Measurements from ENCODE around the gene TMEM44.

Gene TMEM44

GRCh38 chr3:194612221-194612620 lies 21.0 kb downstream of the TMEM44 start:
- ChIA-PET CTCF (interaction anchor here (0.6 kb wide), 1 partner anchor 595 kb away, joined by 3 read pairs; no protein-coding TSS in a partner anchor), POLR2A (interaction anchor here (0.6 to 0.7 kb wide), 2 partner anchors 18 to 165 kb away, joined by 3 read pairs; no protein-coding TSS in a partner anchor)
- DNase-seq (ENCODE audit: low read depth, low spot score): no peak
- TF ChIP-seq CTCF (IDR thresholded peaks at IDR 0.05; ENCODE audit: insufficient read depth, low read length, missing control alignments): no peak
- H3K4me3 ChIP-seq (ENCODE audit: low read depth, low read length): no peak overlapping the region

- no peak for TF ChIP-seq CTCF (IDR thresholded peaks at IDR 0.05; ENCODE audit: insufficient read depth, low read length, missing control alignments)
- no peak overlapping the region for H3K4me3 ChIP-seq (ENCODE audit: low read depth, low read length)
- CTCF ChIA-PET: interaction anchor here (1.0 to 1.8 kb wide), 5 partner anchors 10 to 267 kb away, joined by 3 to 10 read pairs (median 5); no protein-coding TSS in a partner anchor
- POLR2A ChIA-PET: no interaction called here
- DNase-seq (ENCODE audit: low read depth, low spot score): no peak
Measured at GRCh38 chr3:194610689-194611088, 22.5 kb downstream of the TMEM44 start.

- TF ChIP-seq CTCF (IDR thresholded peaks at IDR 0.05; ENCODE audit: insufficient read depth, low read length, missing control alignments): no peak
- ChIA-PET CTCF (interaction anchor here (1.0 to 1.8 kb wide), 4 partner anchors 14 to 137 kb away, joined by 3 to 10 read pairs (median 4); no protein-coding TSS in a partner anchor), POLR2A (no interaction called here)
- DNase-seq (ENCODE audit: low read depth, low spot score): no peak
- no peak overlapping the region for H3K4me3 ChIP-seq (ENCODE audit: low read depth, low read length)
Measured at GRCh38 chr3:194609601-194610000, 23.6 kb downstream of the TMEM44 start.

- TF ChIP-seq CTCF (IDR thresholded peaks at IDR 0.05; ENCODE audit: insufficient read depth, low read length, missing control alignments): no peak
- no peak overlapping the region for H3K4me3 ChIP-seq (ENCODE audit: low read depth, low read length)
- CTCF ChIA-PET: interaction anchor here (1.7 kb wide), 2 partner anchors 13 to 15 kb away, joined by 4 to 6 read pairs; no protein-coding TSS in a partner anchor
- DNase-seq (ENCODE audit: low read depth, low spot score): no peak
- POLR2A ChIA-PET: no interaction called here
Measured at GRCh38 chr3:194608981-194609380, 24.2 kb downstream of the TMEM44 start.

GRCh38 chr3:194607592-194608389 lies 25.4 kb downstream of the TMEM44 start:
- no peak for TF ChIP-seq CTCF (IDR thresholded peaks at IDR 0.05; ENCODE audit: insufficient read depth, low read length, missing control alignments)
- ChIA-PET CTCF (interaction anchor here (1.2 to 1.7 kb wide), 2 partner anchors 13 to 25 kb away, joined by 3 to 6 read pairs; no protein-coding TSS in a partner anchor), POLR2A (no interaction called here)
- DNase-seq (ENCODE audit: low read depth, low spot score): no peak
- no peak overlapping the region for H3K4me3 ChIP-seq (ENCODE audit: low read depth, low read length)

GRCh38 chr3:194606941-194607340 lies 26.3 kb downstream of the TMEM44 start:
- no peak for DNase-seq (ENCODE audit: low read depth, low spot score)
- POLR2A ChIA-PET: no interaction called here
- no peak overlapping the region for H3K4me3 ChIP-seq (ENCODE audit: low read depth, low read length)
- CTCF ChIA-PET: interaction anchor here (0.6 to 1.2 kb wide), 2 partner anchors 12 to 25 kb away, joined by 3 read pairs; no protein-coding TSS in a partner anchor
- TF ChIP-seq CTCF (IDR thresholded peaks at IDR 0.05; ENCODE audit: insufficient read depth, low read length, missing control alignments): no peak
